SK-N-SH treated with all-trans-retinoic acid at 6 μM for 48 hours (cell line): ENCODE measurements around the gene ADGRV1.

Experiments used
- ARNTL ChIP-seq: fragments of 450-650 bp; formaldehyde crosslinking; IDR thresholded peaks from 2 replicates; pipeline ENCODE4 v1.5.0; 2020; ENCODE audit warnings: low read depth, mild to moderate bottlenecking, moderate library complexity, borderline replicate concordance
- CREB5 ChIP-seq: fragments of 250-450 bp; sonication (Bioruptor Pico); IDR thresholded peaks from 2 replicates; pipeline ENCODE4 v1.5.1; 2020; ENCODE audit warnings: low read depth, mild to moderate bottlenecking, moderate library complexity
- CSDC2 ChIP-seq: fragments of 250-450 bp; sonication (Bioruptor Pico); IDR thresholded peaks from 2 replicates; pipeline ENCODE4 v1.5.0; 2020; ENCODE audit warnings: mild to moderate bottlenecking, moderate library complexity
- ESRRG ChIP-seq: fragments of 250-450 bp; sonication (Bioruptor Pico); IDR thresholded peaks from 2 replicates; pipeline ENCODE4 v1.6.1; 2021; ENCODE audit warnings: mild to moderate bottlenecking
- GLIS3 ChIP-seq: fragments of 250-450 bp; sonication (Bioruptor Pico); IDR thresholded peaks from 2 replicates; pipeline ENCODE4 v1.5.0; 2020; ENCODE audit warnings: mild to moderate bottlenecking, moderate library complexity
- OSR1 ChIP-seq: fragments of 250-450 bp; sonication (Bioruptor Pico); IDR thresholded peaks from 2 replicates; pipeline ENCODE4 v1.8.0; 2022; ENCODE audit warnings: moderate library complexity, mild to moderate bottlenecking, inconsistent platforms
- PATZ1 ChIP-seq: fragments of 250-450 bp; sonication (Bioruptor Pico); IDR thresholded peaks from 2 replicates; pipeline ENCODE4 v1.8.0; 2020; ENCODE audit warnings: mild to moderate bottlenecking, moderate library complexity, borderline replicate concordance
- RARB ChIP-seq: fragments of 250-450 bp; sonication (Bioruptor Pico); IDR thresholded peaks from 2 replicates; pipeline ENCODE4 v1.8.0; 2021; ENCODE audit warnings: mild to moderate bottlenecking, moderate library complexity
- SNAI2 ChIP-seq: fragments of 250-450 bp; sonication (Bioruptor Pico); IDR thresholded peaks from 2 replicates; pipeline ENCODE4 v1.5.0; 2020; ENCODE audit warnings: mild to moderate bottlenecking, moderate library complexity
- TCF4 ChIP-seq: fragments of 250-450 bp; sonication (Bioruptor Pico); IDR thresholded peaks from 2 replicates; pipeline ENCODE4 v1.8.0; 2021; ENCODE audit warnings: mild to moderate bottlenecking, moderate library complexity, borderline replicate concordance
- TSHZ2 ChIP-seq: fragments of 250-450 bp; sonication (Bioruptor Pico); IDR thresholded peaks from 2 replicates; pipeline ENCODE4 v1.5.0; 2020; ENCODE audit warnings: mild to moderate bottlenecking, moderate library complexity
- ZC3H10 ChIP-seq: fragments of 250-450 bp; sonication (Bioruptor Pico); IDR thresholded peaks from 2 replicates; pipeline ENCODE4 v1.5.1; 2021; ENCODE audit warnings: mild to moderate bottlenecking, moderate library complexity
- ZFP3 ChIP-seq: fragments of 250-450 bp; sonication (Bioruptor Pico); IDR thresholded peaks from 2 replicates; pipeline ENCODE4 v1.5.0; 2020; ENCODE audit warnings: mild to moderate bottlenecking, moderate library complexity
- ZFP30 ChIP-seq: fragments of 450-650 bp; formaldehyde crosslinking; IDR thresholded peaks from 2 replicates; pipeline ENCODE4 v1.5.0; 2022; ENCODE audit warnings: mild to moderate bottlenecking, moderate library complexity

DNA sequence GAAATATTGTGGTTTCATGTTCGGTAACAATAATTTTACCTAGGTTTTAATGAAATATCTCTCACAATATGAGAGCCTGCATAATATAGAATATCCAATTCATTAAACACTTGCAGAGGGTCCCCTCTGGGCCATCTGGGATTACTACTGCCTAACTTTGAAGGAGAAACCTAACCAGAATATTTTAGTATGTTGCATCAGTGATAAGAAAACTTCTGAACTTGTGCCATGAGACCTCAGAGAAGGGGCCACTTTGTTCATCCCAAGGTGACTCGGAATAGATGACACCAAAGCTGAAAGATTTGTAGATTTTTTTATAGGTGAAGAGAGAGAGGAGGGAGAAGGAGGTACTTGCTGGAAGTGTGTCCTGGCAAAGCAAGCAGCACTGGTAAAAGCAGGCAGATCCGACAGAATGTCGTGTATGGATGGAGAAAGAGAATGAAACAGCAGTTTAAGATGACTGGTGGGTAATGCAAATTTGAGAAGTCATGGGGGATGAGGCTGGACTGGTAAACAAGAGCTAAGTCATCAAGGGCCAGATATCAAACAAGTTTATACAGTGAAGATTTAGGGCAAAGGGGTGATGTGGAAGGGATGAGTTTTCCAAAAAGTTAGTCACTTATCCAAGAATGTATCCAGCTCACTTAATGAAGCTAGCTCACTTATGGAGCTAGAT, 372.3 kb downstream of the ADGRV1 start:
- TF ChIP-seq GLIS3 (CRISPR knock-in tag) = no peak
- no peak for TF ChIP-seq TCF4 (CRISPR knock-in tag)
- TF ChIP-seq RARB (CRISPR knock-in tag) = no peak
- no peak for TF ChIP-seq CSDC2 (CRISPR knock-in tag)
- TF ChIP-seq SNAI2 (CRISPR knock-in tag) = no peak
- TF ChIP-seq OSR1 (CRISPR knock-in tag) = no peak
- no peak for TF ChIP-seq ARNTL (CRISPR knock-in tag)
- TF ChIP-seq PATZ1 (CRISPR knock-in tag) = no peak
- TF ChIP-seq ZC3H10 (CRISPR knock-in tag) = no peak
- no peak for TF ChIP-seq ESRRG (CRISPR knock-in tag)
- no peak for TF ChIP-seq ZFP3 (CRISPR knock-in tag)
- TF ChIP-seq ZFP30 = no peak
- TF ChIP-seq TSHZ2 (CRISPR knock-in tag) = no peak
- no peak for TF ChIP-seq CREB5 (CRISPR knock-in tag)
